ENCODE data around the gene TLK2.
"Not testable (repeated sequence)": the region's sequence is repeated elsewhere in the genome, so short reads cannot be mapped to it uniquely, and the experiment has no call there.

Gene TLK2

DNA sequence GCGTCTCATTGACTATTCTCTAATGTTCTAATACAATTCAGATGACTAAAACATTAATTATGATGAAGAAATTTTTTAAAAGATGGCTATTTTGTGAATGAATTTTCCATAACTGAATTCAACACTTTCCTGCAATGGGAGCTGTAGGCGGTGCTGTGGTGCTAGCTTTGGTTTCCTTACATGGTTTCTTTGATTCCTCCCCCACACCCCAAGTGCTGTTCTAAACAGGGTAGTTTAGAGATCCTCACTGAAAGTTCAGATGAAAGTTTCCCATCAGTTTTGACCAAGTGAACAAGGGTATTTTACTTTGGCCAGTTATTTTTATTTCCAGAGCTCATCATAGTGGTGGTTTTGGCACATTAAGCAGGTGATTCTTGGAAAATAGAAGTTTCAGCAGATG, 122.8 kb downstream of the TLK2 start:
- DNase-seq (ENCODE audit: low spot score) = no peak

DNA sequence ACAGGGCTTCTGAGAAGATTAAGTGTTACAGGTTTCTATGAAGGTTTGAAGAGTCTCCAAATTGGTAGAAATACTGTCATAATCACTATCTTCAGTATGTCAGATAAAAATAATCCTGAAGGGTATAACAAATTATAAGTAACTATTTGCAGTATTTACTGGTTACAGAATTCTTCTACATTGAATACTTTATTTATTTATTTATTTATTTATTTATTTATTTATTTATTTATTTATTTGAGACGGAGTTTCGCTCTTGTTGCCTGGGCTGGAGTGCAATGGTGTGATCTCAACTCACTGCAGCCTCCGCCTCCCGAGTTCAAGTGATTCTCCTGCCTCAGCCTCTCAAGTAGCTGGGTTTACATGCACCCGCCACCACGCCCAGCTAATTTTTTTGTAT, 125.2 kb downstream of the TLK2 start:
- not testable (repeated sequence) for DNase-seq (ENCODE audit: low spot score)

DNA sequence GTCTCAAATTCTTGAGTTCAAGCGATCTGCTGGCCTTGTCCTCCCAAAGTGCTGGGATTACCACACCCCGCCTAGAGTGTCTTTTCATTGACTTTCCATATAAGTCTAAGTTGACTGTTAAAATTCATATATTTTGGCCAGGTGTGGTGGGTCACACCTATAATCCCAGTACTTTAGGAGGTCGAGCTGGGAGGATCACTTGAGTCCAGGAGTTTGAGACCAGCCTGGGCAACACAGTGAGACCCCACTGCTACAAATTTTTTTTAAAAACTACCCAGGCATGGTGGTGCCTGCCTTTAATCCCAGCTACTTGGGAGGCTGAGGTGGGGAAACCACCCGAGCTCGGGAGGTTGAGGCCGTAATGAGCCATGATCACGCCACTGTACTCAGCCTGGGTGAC, 127.0 kb downstream of the TLK2 start:
- DNase-seq (ENCODE audit: low spot score) = no peak

- no peak for DNase-seq (ENCODE audit: low spot score)
Observed at GRCh38 chr17:62611292-62611691, 132.7 kb downstream of the TLK2 start.

DNA sequence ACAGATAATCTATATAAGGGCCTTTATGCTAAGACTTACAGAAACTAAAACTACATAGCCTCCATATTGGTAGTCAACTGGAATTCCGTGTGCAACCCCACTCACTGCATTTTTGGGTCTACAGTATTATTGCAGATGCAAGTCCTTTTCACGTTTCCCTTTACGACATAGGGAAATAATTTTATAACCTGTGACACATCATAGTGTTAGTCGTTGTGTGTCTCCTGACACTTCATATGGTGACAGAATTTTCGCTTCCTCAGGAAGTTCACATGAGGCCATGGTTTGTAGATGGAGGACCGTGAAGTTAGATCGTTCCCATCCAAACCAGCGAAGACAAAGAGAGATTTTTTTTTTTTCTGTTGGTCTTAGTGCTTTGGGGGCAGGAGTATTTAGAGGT, 133.1 kb downstream of the TLK2 start:
- DNase-seq (ENCODE audit: low spot score) = no peak

GRCh38 chr17:62612289-62612688, 133.7 kb downstream of the TLK2 start:
- DNase-seq (ENCODE audit: low spot score) = not testable (repeated sequence)

DNA sequence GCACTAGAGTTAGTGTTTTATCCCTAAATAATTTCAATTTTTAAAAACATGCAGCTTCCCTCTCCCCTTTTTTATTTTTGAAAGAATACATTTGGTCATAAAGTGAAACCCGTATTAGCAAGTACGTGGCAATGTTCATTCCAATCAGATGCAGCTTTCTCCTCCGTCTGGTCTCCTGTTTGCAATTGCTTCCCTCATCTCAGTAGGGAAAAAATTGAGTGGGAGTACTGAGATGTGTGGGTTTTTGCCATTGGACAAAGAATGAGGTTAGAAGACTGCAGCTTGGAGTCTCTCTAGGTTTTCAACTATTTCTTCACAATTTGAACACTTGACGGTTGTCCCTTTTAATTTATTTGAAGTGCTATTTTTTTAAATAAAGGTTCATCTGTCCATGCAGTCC, 134.5 kb downstream of the TLK2 start:
- DNase-seq (ENCODE audit: low spot score) = not testable (repeated sequence)

- peak; percentile 31 for DNase-seq (ENCODE audit: low spot score)
Observed at GRCh38 chr17:62614142-62614541, 135.5 kb downstream of the TLK2 start.

GRCh38 chr17:62615503-62615902, 136.9 kb downstream of the TLK2 start:
- no peak for DNase-seq (ENCODE audit: low spot score)

DNA sequence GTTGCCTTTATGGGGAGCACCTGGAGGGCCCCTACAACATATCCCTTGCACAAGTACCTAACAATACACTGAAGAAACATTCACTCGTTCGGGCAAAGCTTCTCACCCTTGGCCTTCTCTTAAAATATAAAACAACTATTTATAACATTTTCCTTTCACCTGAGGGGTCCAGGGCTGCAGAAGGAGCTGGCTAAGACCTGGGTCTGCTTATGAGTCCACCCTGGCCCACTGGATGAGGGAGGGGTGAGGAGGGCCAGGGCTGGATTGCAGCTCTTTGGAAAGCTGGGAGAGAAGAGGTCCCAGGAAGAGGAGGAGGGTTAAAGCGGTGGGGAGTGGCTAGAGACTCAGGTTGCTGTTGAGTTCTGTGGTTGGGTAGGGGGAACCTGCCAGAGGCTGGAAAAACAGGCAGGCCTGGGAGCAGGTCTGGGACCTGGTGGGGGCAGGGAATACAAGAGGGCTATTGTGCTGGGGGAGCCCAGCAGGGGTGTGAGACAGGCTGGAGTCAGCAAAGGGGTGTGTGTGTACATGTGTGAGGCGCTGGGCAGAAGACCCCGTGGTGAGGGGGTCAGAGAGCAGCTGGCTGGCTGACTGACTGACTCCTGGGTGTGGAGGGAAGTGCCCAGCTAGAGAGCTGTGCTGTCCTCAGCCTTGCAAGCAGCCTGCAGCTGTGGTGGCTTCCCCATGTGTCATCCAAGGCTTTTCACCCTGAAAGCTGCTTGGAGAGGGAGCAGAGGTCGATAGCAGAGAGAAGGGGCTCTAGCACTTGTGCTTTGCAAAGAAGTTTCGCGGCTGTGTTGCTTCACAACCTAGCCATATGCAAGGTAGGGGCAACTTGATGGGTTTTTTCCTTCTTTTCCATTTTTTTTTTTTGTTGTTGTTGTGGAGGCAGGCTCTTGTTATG, 138.6 kb downstream of the TLK2 start:
- DNase-seq (ENCODE audit: low spot score) = no peak

GRCh38 chr17:62617894-62618472, 139.4 kb downstream of the TLK2 start:
- DNase-seq (ENCODE audit: low spot score) = no peak

GRCh38 chr17:62618647-62619416, 140.2 kb downstream of the TLK2 start:
- DNase-seq (ENCODE audit: low spot score) = no peak

- no peak for DNase-seq (ENCODE audit: low spot score)
Observed at GRCh38 chr17:62619417-62620155, 141.0 kb downstream of the TLK2 start.

- no peak for DNase-seq (ENCODE audit: low spot score)
Observed at GRCh38 chr17:62621223-62621622, 142.6 kb downstream of the TLK2 start.

DNA sequence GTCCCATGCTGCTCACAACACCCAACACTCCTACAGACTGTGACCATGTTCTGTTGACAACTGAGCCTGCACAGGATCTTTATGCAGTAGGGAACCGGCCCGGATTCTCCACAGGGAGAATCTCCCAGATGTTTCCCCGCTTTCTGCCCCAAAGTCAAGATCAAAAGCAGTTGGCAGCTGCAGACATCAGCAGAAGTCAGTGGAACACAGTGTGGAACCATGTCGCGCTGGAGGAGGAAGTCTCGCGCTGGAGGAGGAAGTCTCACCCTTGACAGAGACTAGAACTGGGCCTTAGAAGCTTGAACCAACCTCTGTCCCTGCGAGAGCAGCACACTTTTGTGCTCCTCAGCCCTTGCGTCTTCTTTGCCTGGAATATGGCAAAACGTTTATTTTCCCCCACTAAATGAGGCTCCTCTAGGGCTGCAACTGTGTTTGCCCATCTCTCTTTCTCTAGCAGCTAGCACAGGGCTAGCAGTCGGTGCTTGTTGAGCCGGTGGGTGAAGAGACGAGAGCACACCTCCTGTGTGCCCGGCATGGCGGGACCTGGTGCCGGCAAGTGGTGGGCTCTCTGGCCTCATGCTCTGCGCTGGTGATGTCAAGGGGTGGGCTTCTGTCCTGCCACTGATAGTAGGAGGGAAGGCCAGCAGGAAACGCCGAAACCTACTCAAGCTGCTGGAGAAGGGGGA, 146.7 kb downstream of the TLK2 start:
- DNase-seq (ENCODE audit: low spot score) = no peak

- DNase-seq (ENCODE audit: low spot score) = no peak
Observed at GRCh38 chr17:62625870-62626200, 147.2 kb downstream of the TLK2 start.

GRCh38 chr17:62626719-62627218, 148.1 kb downstream of the TLK2 start:
- DNase-seq (ENCODE audit: low spot score) = no peak

DNA sequence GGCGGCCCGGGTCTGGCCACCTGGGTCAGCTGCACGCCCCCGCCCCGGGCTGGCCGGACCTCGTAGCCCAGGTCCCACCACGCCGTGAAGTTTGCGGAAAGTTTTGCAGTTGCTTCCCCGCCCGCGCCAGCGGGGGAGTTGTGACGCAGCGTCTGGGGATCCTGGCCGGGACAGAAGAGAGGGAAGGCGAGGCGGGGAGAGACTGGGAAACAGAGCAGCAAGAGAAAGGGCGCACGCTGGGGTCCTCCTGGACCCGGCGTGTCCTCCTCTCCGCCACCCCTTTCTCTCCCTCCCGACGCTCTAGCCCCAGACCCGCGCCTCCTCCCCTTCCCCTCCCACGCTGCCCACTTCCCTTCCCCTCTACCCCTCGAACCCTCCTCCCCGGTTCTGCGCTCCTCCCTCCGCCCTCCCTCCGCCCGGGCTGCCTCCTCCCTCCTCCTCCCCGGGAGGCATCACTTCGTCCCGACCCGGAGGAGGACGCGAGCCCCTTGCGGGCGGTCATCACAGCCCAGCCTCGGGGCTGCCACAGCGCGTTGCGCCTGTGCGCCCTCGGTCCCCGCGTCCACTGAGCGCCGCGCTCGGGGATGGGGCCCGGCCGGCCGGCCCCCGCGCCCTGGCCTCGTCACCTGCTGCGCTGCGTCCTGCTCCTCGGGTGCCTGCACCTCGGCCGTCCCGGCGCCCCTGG, 148.7 kb downstream of the TLK2 start, which contains the start of gene MRC2:
Gene MRC2 (plus strand): TSS at position 452 of the 685 bp plus-strand sequence. CDS start 133 bp downstream, at position 585.
- DNase-seq (ENCODE audit: low spot score) = peak; percentile 60

DNA sequence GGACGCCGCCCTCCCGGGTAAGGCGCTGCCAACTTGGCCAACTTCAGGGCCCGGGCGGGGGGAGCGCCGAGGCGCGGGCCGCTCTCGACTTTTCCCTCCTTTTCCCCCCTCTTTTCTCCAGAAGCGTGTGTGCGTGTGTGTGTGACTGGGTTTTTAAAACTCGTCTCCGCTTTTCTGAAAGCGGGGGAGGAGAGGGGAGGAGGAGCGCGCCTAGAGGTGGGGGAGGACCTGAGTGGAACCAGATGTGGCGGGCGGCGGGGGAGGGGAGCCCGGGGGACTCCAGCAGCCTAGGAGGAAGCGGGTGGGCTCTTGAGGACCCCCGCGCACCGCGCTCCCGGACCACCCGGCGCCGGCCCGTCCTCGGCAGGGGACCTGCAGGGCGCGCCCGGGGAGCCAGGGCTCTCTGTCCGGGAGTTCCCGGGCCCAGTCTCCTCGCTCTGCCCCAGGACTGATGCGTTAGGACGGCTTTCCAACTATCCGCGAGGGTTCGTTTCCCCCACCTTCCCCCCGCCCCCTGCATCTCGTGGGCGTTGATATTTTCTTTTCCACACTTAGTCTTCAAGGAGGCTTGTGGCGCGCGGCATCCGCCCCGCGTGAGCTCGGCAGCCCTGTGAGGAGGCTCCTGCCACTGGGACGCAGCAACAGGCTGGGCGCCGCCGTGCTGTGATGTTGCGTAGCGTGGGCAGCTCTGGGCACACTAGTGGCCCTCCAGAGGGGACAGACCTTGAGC, 149.4 kb downstream of the TLK2 start:
- no peak for DNase-seq (ENCODE audit: low spot score)
